CD4-positive, alpha-beta T cell treated with Interleukin-2 at 100 ng/mL for 4 hours (primary cell): ENCODE results near the gene MPC1.
"Not testable (repeated sequence)": the region's sequence is repeated elsewhere in the genome, so short reads cannot be mapped to it uniquely, and the experiment has no call there.

Experiments used
- DNase-seq: peaks from one replicate; pipeline ENCODE4 v3.0.0-alpha.2; 2020; ENCODE audit warnings: low spot score

The MPC1 gene

DNA sequence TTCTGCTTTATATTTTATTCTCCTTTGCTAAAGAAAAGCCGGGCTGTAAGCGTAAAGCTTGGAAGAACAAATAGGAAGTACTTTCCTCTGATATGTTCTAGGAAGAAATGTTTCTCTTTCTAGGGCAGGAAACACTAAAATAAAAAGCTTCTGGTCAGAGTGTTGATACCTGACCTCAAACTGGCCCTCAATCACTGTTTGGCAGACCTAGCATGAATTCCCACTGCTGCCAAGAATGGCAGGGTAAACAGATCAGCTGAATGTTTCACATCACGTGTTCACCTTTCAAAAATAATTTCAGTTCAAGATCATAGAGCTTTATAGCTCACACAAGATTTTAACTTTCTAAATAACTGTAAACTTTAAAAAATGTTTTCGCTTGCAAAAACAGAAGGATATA lies 2.9 kb downstream of the MPC1 start:
- no peak for DNase-seq

DNA sequence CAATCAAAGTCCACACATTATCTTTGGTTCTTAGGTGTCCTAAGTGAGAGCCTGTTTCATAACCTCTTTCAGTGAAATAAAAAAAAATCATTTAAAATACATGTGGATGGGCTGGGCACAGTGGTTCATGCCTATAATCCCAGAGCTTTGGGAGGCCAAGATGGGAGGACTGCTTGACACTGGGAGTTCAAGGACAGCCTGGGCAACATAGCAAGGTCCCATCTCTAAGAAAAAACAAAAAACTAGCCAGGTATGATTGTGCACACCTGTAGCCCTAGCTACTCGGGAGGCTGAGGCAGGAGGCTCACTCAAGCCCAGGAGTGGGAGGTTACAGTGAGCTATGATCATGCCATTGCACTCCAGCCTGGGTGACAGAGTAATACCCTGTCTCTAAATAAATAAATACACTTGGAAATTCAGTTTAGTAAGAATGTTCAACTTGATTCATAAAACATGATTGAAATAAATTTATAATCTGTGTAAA lies 3.6 kb downstream of the MPC1 start:
- no peak for DNase-seq

- DNase-seq = no peak
Measured at GRCh38 chr6:166377721-166378120, 5.0 kb downstream of the MPC1 start.

GRCh38 chr6:166375013-166375412 lies 7.7 kb downstream of the MPC1 start:
- DNase-seq = no peak

DNA sequence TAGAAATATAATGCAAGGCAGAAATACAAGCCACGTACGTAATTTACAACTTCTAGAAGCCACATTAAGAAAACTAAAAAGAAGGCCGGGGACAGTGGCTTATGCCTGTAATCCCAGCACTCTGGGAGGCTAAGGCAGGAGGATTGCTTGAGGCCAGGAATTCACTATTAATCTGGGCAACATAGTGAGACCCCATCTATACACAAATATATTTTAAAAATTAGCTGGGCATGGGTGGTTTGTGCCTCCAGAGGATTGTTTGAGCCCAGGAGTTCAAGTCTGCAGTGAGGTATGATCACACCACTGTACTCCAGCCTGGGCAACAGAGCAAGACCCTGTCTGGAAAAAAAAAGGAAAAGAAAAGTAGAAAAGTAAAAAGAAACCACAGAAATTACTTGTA lies 12.3 kb downstream of the MPC1 start:
- DNase-seq = no peak

DNA sequence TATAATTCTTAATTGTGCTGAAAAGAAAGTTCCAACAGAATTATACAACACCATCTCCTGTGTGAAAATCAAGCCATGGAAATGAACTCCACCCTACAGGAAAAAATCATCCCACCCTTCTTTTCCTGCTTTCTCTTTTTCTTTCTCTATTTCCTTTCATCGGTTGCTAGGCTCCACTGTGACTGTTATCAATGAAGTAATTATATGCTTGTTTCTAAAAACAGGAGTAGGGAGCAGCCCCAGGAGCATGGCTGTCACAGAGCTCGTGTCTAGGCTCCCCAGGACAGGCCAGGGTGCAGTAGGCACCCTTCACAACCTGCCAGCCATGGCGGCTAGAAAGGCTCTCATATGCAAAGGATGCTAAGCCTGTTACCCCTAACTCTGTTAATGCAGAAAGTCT lies 13.0 kb downstream of the MPC1 start:
- no peak for DNase-seq

- DNase-seq = no peak
Measured at GRCh38 chr6:166366921-166367320, 15.8 kb downstream of the MPC1 start.

- no peak for DNase-seq
Measured at GRCh38 chr6:166365806-166366205, 16.9 kb downstream of the MPC1 start.

DNA sequence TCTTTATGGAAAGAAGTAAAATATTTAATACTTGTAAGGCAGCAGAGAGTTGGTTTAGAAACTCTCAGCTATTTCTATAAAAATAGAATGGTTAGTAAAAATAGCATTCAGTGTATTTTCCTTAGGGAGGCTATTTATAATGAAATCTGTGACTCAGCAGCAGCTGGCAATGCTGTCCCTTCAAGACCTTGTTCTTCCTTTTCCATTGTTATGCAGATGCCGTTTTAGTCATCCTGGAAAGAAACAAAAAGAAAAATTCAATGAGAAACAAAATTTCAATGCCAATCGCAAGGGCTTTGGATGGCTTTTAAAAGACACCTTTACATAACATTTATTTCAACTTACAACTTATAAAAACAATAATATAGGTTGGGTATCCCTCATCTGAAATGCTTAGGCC lies 17.5 kb downstream of the MPC1 start:
- DNase-seq = no peak

GRCh38 chr6:166364456-166364855 lies 18.3 kb downstream of the MPC1 start:
- DNase-seq = no peak

GRCh38 chr6:166362427-166362826 lies 20.3 kb downstream of the MPC1 start:
- DNase-seq = not testable (repeated sequence)

DNA sequence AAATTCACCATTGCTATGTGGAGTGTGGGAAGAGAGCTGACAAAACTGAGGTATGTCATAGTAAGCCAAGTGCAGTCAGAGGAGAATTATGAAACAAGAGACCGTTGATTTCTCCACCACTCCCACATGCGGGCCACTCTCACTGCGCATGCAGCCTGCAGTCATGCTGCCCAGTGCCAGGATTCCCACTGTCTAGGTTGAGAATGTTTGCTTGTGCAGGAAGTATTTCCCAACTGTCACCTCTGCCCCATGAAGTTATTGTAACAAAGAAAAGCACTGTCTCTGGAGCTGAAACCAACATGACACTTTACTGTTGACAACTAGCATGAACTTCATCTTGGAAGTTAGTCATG lies 21.7 kb downstream of the MPC1 start:
- DNase-seq = no peak

DNA sequence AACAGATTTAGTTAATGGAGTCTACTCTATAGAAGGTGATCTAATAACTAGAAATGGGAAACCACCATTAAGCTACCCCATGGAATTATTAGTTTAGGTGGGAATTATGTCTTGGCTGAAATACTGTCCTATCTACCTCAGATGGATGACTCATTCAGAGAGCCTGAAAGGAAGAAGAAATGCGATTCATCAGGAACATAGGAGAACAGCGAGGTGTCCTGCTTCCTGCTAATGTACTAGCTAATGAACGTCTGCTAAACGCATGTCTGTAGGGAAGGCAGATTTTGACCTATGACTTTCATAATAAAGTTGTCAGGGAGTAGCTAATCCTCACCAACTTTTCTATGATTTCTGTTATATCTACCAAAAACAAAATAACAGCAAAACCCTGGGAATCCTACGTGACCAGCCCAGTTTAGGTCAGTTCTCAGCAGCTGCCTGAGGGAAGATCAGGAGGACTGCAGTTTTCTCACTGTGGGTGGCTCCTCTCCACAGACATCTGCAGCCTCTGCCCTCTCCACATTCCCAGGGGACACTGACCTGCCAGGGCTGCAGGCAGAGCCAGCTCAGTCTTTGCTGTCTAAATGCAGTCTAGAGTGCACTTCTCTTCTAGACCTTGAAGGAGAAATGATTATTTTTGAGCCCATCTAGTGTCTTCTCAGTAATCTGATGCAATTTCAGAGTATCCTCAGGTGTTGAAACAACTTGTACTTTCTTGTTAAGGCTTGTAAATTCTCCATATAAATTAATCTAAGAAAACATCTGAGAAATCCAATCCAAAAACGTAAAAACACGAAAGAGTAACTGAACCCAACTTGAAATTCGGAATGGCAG lies 22.3 kb downstream of the MPC1 start:
- DNase-seq = no peak

DNA sequence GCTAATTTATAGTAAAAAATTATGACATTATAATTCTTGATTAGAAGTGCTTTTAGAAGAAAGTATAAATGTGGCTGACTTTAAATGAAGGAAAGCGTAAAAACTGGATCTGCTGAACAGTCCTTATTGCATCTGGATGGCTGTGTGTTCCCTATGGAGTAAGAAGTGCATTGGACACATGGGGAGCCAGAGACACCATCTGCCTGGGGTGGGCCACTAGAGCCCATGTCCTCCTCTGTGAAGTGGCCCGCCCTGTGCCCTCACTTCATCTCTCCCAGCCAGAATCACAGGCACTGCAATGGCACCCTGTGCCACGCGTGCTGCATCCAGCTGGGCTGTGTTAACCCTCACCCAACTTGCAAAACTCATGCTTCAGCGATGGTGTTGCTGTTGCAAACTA lies 27.2 kb downstream of the MPC1 start:
- DNase-seq = no peak

GRCh38 chr6:166354965-166355364 lies 27.8 kb downstream of the MPC1 start:
- DNase-seq = no peak

DNA sequence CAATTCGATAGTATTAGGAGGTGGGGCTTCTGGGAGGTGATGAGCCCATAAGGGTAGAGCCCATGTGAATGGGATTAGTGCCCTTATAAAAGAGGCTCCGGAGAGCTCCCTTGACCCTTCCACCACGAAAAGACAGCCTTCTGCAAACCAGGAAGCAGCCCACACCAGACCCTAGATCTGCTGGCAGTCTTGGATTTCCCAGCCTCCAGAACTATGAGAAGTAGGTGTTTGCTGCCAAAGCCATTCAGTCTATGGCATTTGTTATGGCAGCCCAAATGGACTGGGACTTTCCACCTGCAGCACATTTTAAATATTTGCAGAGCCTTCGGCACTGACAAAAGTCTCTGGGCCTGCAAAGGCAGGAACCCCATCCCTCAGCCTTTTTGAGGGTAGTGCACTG lies 28.6 kb downstream of the MPC1 start:
- no peak for DNase-seq

DNA sequence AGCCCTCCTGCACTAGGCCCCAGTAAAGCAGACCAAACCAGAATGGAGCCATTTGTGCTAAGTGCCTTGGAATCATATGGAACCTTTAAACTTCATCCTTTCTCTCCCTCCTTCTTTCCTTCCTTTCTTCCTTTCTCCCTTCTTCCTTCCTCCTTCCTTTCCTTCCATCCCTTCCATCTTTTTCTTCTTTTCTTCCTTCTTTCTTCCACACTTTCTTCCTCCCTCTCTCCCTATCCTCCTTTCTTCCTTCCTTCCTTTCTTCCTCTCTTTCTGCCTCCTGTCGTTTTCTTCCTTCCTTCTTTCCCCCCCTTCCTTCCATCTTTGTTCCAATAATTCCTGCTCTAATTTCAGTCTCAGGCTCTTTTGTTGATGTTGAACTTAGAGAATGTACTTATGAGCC lies 29.2 kb downstream of the MPC1 start:
- no peak for DNase-seq

DNA sequence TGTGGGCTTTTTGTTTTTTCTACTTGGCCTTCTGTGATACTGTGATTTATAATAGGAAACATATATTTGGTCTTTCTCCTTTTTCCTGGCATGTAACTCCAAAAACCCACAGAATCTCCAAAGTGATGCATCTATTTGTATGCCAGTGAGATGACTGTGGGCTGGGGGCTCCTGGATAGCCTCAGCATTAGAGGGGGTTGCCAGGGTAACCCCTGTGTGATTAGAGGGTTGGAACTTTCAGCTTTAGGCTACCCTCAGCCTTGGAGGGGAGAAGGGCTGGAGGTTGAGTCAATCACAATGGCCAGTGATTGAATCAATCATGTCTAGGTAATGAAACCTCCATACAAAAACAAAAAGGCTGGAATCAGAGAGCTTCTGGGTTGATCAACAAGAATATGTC lies 29.8 kb downstream of the MPC1 start:
- DNase-seq = no peak

DNA sequence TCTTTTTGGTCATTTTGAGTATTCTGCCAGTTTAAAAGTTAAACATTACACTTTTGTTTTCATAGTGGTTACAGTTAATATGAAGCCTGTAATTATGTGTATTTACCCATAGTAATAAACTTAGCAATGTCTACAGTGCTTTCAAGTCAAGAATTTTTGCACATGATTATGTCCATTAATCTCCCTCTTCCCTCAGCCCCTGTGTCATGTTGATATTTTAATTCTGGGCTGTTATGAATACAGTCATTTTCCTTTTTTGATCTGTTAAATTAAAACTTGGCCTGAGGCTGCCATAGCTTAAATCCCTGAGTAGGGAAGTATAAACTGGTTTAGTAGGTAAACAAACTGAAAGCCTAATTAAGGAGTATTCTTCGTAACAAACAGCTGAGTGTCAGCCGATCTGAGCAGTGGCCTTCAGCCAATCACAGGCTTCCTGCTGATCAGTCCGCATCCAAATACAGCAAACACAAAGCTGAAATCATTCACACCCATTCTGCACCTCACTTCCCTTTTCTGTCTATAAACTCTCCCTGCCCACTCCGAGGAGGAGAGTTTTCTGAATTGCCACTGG lies 30.9 kb downstream of the MPC1 start:
- no peak for DNase-seq

GRCh38 chr6:166348305-166348949 lies 34.3 kb downstream of the MPC1 start:
- no peak for DNase-seq

DNA sequence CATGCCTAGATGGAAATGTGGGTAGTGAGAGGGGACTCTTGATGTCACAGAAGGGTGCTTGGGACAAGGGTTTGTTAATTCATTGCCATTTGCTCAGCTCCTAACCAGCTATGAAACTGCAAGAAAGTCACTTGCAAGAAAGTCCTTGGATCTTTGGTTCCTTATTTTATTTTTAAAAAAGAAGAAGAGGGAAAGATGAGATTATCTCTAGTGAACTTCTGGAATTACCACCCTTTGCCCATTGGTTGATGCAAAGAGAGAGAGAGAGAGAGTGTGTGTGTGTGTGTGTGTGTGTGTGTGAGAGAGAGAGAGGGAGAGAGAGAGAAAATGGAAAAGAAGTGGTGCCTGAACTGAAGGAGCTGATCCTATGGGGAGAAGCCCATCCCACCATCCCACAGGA lies 35.8 kb downstream of the MPC1 start:
- DNase-seq = no peak

DNA sequence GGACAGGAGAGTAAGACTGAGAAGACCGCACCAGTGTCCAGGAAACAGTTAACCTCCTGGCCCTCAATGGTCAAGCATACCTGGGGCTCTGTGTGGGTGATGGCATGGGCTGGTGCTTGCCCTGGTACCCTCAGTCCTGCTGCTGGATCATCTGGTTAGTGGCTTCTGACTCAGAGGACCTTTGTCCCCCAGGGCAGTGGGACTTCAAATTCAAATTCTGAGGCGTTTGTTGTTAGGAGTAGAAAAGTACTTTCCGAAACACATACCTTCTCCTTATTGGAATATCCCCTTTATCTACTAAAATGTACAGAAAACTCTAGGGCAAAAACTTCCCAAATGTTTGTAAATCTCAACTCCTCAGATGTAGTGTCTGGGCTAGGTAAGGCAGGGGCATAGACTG lies 36.3 kb downstream of the MPC1 start:
- no peak for DNase-seq

DNA sequence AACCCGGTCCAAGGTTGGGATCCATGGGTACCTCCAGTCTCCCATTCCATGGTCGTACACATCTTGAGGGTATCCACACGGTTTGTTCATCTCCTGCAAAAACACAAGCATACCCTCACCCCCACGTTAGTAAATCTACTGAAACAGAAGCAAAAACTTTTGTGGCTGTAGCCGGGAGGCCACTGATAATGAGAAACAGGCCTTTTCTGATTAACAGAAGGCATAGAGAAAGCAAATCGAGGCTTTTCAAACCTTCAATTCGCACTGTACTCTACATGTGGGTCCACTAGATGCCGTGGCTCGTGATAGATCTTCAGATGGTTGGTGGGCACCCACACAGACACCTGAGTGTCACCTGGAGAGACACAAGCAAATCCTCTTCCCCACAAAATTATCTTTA lies 37.1 kb downstream of the MPC1 start:
- DNase-seq = not testable (repeated sequence)
